Brain microvascular endothelial cell (primary cell): ENCODE data around the gene PNMA8A.

Source experiments
- DNase-seq: peaks from one replicate; pipeline ENCODE4 v3.0.0-alpha.2; 2020
- H3K27ac ChIP-seq: fragments of 250-450 bp; sonication (Bioruptor Pico); 2 replicates; pipeline ENCODE4 v1.5.1; 2020; ENCODE audit warnings: mild to moderate bottlenecking, moderate library complexity
- H3K27me3 ChIP-seq: fragments of 250-450 bp; sonication (Bioruptor Pico); replicated peaks from 2 replicates; pipeline ENCODE4 v1.5.1; 2020; ENCODE audit warnings: mild to moderate bottlenecking
- H3K36me3 ChIP-seq: fragments of 250-450 bp; sonication (Bioruptor Pico); replicated peaks from 2 replicates; pipeline ENCODE4 v1.5.1; 2020; ENCODE audit warnings: mild to moderate bottlenecking
- H3K4me3 ChIP-seq: 2 replicates; pipeline ENCODE4 v1.5.1; 2011; ENCODE audit warnings: low read depth, mild to moderate bottlenecking, control low read depth, low read length, moderate library complexity
- CTCF ChIP-seq: IDR thresholded peaks from 2 replicates; pipeline ENCODE4 v1.5.1; 2011; ENCODE audit warnings: low read depth, mild to moderate bottlenecking, moderate library complexity, low read length, control low read depth, inconsistent platforms; ENCODE audit errors: missing control alignments
- in situ Hi-C: cut with HindIII; loops from 2 replicates; pipeline ENCODE4 v1.10.0; 2017; ENCODE audit warnings: low sequenced_read_pairs, low pct_ligation_motif_present

Gene PNMA8A

GRCh38 chr19:46470376-46470775, 987 bp downstream of the PNMA8A start:
- Histone ChIP-seq H3K27ac (no peak overlapping the region), H3K27me3 (no peaks in the 10 kb centered on the region), H3K36me3 (no peaks in the 10 kb centered on the region), H3K4me3 (no peak overlapping the region)
- TF ChIP-seq CTCF, result no peak
- no peak for DNase-seq
- in situ Hi-C loops, result no loop called here

- no peak overlapping the region for H3K4me3 ChIP-seq
- TF ChIP-seq CTCF, result no peak
- H3K27ac ChIP-seq, result no peak overlapping the region
- no peak for DNase-seq
- no peaks in the 10 kb centered on the region for H3K27me3 ChIP-seq
- no peaks in the 10 kb centered on the region for H3K36me3 ChIP-seq
- in situ Hi-C loops, result no loop called here
Measured at GRCh38 chr19:46469541-46470185, 1.7 kb downstream of the PNMA8A start.

GRCh38 chr19:46466536-46467196, 4.7 kb downstream of the PNMA8A start:
- no peaks in the 10 kb centered on the region for H3K36me3 ChIP-seq
- in situ Hi-C loops, result no loop called here
- no peaks in the 10 kb centered on the region for H3K27me3 ChIP-seq
- no peak for TF ChIP-seq CTCF
- DNase-seq, result peak; percentile 75
- H3K4me3 ChIP-seq, result no peak overlapping the region
- peak overlapping the region; percentile 56 for H3K27ac ChIP-seq

GRCh38 chr19:46463516-46463915, 7.8 kb downstream of the PNMA8A start:
- TF ChIP-seq CTCF, result no peak
- no peaks in the 10 kb centered on the region for H3K27me3 ChIP-seq
- H3K36me3 ChIP-seq, result no peaks in the 10 kb centered on the region
- no peak overlapping the region for H3K27ac ChIP-seq
- in situ Hi-C loops, result no loop called here
- no peak overlapping the region for H3K4me3 ChIP-seq
- DNase-seq, result no peak

GRCh38 chr19:46461537-46461936, 9.8 kb downstream of the PNMA8A start:
- DNase-seq, result no peak
- H3K36me3 ChIP-seq, result no peaks in the 10 kb centered on the region
- no peak overlapping the region for H3K27ac ChIP-seq
- no peaks in the 10 kb centered on the region for H3K27me3 ChIP-seq
- in situ Hi-C loops, result no loop called here
- TF ChIP-seq CTCF, result no peak
- H3K4me3 ChIP-seq, result no peak overlapping the region
